Cardiac muscle cell (in vitro differentiated cells and primary cell): ENCODE measurements around the gene MAN1A1. TPM values are rescaled to one million over a fixed set of nuclear protein-coding genes. Genes with fewer than 3 reads are reported as not detected.

Source experiments
- DNase-seq, 2 donors: peaks; one replicate each; pipeline versions ENCODE4 v3.0.0 to v3.0.0-alpha.2; 2010 to 2017; ENCODE audit warnings: low read depth in 1 of 2, low spot score in 1 of 2
- H3K27ac ChIP-seq: fragments of 200-600 bp; sonication (generic); 2 replicates; pipeline ENCODE4 v1.5.1; 2016
- H3K27me3 ChIP-seq: fragments of 200-600 bp; sonication (generic); 2 replicates; pipeline ENCODE4 v1.6.0; 2016; ENCODE audit warnings: control low read depth
- H3K36me3 ChIP-seq: fragments of 200-600 bp; sonication (generic); 2 replicates; pipeline ENCODE4 v1.5.1; 2016; ENCODE audit warnings: control low read depth
- H3K4me1 ChIP-seq: fragments of 200-600 bp; sonication (generic); 2 replicates; pipeline ENCODE4 v1.8.1; 2017; ENCODE audit warnings: low read depth, mild to moderate bottlenecking, mixed run types
- H3K4me3 ChIP-seq: fragments of 200-600 bp; sonication (generic); 2 replicates; pipeline ENCODE4 v1.5.1; 2016; ENCODE audit warnings: mild to moderate bottlenecking
- H3K9me3 ChIP-seq: fragments of 200-600 bp; sonication (generic); 2 replicates; pipeline ENCODE4 v1.5.1; 2017; ENCODE audit warnings: low read depth, mild to moderate bottlenecking, control low read depth
- polyA plus RNA-seq: library from polyadenylated mRNA; unstranded; fragments of >200 nt; fragmentation: Nextera tagmentation; extraction: Ambion mirVana; gene quantifications from 2 replicates; pipeline ENCODE4 v1.2.1, GENCODE V29; 2016
- total RNA-seq: library from RNA; depleted of rRNA; stranded (reverse); fragments of >200 nt; gene quantifications from 2 replicates; pipeline ENCODE4 v1.2.3, GENCODE V29; 2016
- TF ChIP-seq, protein P1 (sequence below): IDR thresholded peaks from 2 replicates; pipeline ENCODE4 v1.5.1; 2012; ENCODE audit warnings: low read depth, mild to moderate bottlenecking, low read length

Gene MAN1A1
- total and polyA plus RNA-seq, 2 experiments from 2014 or later, result 19.2 to 34.8 TPM

DNA sequence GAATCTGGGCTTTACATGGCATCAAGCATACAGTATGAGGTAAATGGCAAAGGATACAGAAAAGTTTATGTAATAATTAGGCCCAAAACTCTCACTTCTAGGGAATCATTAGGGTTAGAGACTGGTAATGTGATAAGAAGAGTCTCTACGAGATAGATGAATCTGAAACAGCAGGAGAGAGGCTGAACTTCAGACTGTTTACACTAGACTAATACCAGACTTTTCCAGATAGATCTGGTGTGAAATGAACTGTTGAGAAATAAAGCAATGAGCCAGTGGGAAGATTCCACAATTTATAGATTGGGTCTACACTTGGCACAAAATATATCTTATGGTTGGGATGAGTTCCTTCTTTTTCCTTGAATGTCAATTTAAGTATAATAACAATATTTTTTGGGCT, 134.3 kb downstream of the MAN1A1 start:
- Histone ChIP-seq H3K4me1 (peaks cover 21% of the 10 kb centered on the region), H3K9me3 (no peaks in the 10 kb centered on the region), H3K27ac (peak overlapping the region; percentile 72), H3K36me3 (no peaks in the 10 kb centered on the region), H3K27me3 (no peaks in the 10 kb centered on the region), H3K4me3 (no peak overlapping the region)
- TF ChIP-seq, protein P1, sequence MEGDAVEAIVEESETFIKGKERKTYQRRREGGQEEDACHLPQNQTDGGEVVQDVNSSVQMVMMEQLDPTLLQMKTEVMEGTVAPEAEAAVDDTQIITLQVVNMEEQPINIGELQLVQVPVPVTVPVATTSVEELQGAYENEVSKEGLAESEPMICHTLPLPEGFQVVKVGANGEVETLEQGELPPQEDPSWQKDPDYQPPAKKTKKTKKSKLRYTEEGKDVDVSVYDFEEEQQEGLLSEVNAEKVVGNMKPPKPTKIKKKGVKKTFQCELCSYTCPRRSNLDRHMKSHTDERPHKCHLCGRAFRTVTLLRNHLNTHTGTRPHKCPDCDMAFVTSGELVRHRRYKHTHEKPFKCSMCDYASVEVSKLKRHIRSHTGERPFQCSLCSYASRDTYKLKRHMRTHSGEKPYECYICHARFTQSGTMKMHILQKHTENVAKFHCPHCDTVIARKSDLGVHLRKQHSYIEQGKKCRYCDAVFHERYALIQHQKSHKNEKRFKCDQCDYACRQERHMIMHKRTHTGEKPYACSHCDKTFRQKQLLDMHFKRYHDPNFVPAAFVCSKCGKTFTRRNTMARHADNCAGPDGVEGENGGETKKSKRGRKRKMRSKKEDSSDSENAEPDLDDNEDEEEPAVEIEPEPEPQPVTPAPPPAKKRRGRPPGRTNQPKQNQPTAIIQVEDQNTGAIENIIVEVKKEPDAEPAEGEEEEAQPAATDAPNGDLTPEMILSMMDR, result no peak
- DNase-seq, result no peak

GRCh38 chr6:119210596-119210995, 139.0 kb downstream of the MAN1A1 start:
- H3K27me3 ChIP-seq, result no peaks in the 10 kb centered on the region
- no peaks in the 10 kb centered on the region for H3K9me3 ChIP-seq
- TF ChIP-seq, protein P1, result no peak
- H3K36me3 ChIP-seq, result no peaks in the 10 kb centered on the region
- H3K4me1 ChIP-seq, result peaks cover 20% of the 10 kb centered on the region
- no peak overlapping the region for H3K27ac ChIP-seq
- peak in 1 of 2 donors; percentile 21 for DNase-seq
- no peak overlapping the region for H3K4me3 ChIP-seq

GRCh38 chr6:119209452-119210205, 139.9 kb downstream of the MAN1A1 start:
- no peaks in the 10 kb centered on the region for H3K9me3 ChIP-seq
- peaks cover 14% of the 10 kb centered on the region for H3K4me1 ChIP-seq
- H3K27me3 ChIP-seq, result no peaks in the 10 kb centered on the region
- H3K4me3 ChIP-seq, result no peak overlapping the region
- no peaks in the 10 kb centered on the region for H3K36me3 ChIP-seq
- TF ChIP-seq, protein P1, result no peak
- no peak overlapping the region for H3K27ac ChIP-seq
- DNase-seq, result peak in 1 of 2 donors; percentile 31

DNA sequence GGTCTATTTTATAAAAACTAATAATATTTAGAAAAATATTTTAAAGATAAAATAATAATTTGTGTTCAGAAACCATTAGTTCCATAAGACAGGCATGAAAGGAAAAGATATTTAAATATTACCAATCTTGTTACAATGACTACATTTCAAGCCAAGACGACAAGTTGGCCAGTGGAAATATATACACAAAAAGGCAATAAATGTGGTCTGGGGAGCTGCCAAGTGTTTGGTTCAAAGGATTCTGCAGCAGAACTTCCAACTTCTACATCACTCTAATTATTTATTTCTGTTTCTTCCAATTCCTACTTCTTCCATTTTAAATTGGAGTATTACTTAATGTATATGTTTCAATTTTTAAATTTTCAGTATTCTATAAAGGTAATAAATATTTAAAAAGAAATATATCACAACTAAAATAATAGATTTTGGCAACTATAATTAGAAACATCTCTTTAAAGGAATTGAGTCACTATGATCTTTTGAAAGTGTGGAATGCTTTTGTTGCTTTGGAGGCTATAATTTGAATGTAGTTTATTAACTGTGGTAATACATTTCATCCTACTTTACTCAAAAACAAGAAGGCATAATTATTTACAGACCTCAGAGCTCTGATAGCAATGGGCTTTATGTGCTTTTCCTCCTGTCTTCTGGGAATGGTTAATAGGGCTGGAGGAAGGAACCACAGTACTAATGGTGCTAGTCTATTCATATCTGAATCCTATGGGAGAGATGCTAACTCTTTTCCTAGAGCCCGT, 141.4 kb downstream of the MAN1A1 start:
- Histone ChIP-seq H3K4me1 (peaks cover 14% of the 10 kb centered on the region), H3K27me3 (no peaks in the 10 kb centered on the region), H3K36me3 (no peaks in the 10 kb centered on the region), H3K4me3 (no peak overlapping the region), H3K27ac (no peak overlapping the region), H3K9me3 (no peaks in the 10 kb centered on the region)
- peak in 1 of 2 donors; percentile 73 for DNase-seq
- TF ChIP-seq, protein P1, result no peak

- Histone ChIP-seq H3K4me1 (peaks cover 15% of the 10 kb centered on the region), H3K27ac (no peak overlapping the region), H3K4me3 (no peak overlapping the region), H3K9me3 (no peaks in the 10 kb centered on the region), H3K27me3 (no peaks in the 10 kb centered on the region), H3K36me3 (no peaks in the 10 kb centered on the region)
- DNase-seq, result no peak
- TF ChIP-seq, protein P1, result no peak
Measured at GRCh38 chr6:119207327-119207726, 142.2 kb downstream of the MAN1A1 start.
